GM13976 (cell line): ENCODE results near the gene SMIM21.

Source experiments
- DNase-seq: peaks from one replicate; pipeline ENCODE4 v3.0.0; 2012; ENCODE audit warnings: low spot score
- CTCF ChIP-seq: IDR thresholded peaks from 2 replicates; pipeline ENCODE4 v1.5.1; 2012; ENCODE audit warnings: borderline replicate concordance, mild to moderate bottlenecking; ENCODE audit not compliant: insufficient read depth; ENCODE audit errors: extremely low read depth, missing control alignments, control extremely low read depth
- in situ Hi-C: fragments of 300-500 bp; cut with MboI; formaldehyde crosslinking; loops from one replicate; pipeline ENCODE4 v1.12.0; 2022; ENCODE audit warnings: low sequenced_read_pairs, mixed read lengths, inconsistent platforms; ENCODE audit not compliant: unreplicated experiment

Gene SMIM21

GRCh38 chr18:75454022-75454795, 26.7 kb upstream of the SMIM21 start:
- no peak for DNase-seq
- in situ Hi-C loops, result no loop called here
- TF ChIP-seq CTCF, result no peak

DNA sequence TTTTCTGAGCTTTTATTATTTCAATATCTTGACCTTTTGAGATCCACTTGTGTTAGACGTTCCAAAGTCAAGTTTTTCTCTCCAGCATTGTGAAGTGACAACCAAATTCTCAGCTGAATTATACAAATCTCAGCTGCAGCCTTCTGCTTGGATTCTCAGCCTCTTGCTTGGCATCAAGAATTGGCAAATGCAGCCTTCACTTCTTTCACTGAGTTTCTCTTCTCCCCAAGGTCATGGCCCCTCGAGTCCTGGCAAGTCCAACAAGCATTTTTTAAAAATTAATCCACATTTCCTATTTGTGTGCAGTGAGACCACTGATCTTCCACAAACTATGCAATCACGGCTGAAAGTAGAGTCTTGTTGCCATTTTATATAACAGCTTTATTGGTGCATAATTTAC, 23.4 kb upstream of the SMIM21 start:
- no peak for DNase-seq
- in situ Hi-C loops, result no loop called here
- no peak for TF ChIP-seq CTCF

- in situ Hi-C loops, result no loop called here
- TF ChIP-seq CTCF, result no peak
- no peak for DNase-seq
Measured at GRCh38 chr18:75441896-75442295, 14.4 kb upstream of the SMIM21 start.

- in situ Hi-C loops, result no loop called here
- DNase-seq, result no peak
- no peak for TF ChIP-seq CTCF
Measured at GRCh38 chr18:75439348-75439747, 11.8 kb upstream of the SMIM21 start.

DNA sequence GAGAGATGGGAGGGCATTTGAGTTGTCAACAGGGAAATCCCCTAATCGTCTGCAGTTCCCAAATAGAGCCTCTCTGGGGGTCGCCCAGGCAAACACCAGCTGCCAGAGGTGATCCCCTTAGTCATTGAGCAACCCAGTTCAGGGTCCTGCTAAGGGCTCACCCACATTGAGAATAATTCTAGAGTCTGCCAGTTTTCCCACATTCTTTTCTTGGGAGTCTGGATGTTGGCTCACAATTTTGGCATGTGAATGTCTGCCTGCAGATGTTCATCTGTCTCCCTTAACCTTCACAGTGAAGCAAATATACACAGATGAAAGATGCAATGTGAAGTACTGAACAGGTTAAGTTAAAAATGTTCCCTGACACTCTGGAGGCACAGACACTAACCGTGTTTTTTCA, 11.4 kb upstream of the SMIM21 start:
- in situ Hi-C loops, result no loop called here
- no peak for TF ChIP-seq CTCF
- no peak for DNase-seq

DNA sequence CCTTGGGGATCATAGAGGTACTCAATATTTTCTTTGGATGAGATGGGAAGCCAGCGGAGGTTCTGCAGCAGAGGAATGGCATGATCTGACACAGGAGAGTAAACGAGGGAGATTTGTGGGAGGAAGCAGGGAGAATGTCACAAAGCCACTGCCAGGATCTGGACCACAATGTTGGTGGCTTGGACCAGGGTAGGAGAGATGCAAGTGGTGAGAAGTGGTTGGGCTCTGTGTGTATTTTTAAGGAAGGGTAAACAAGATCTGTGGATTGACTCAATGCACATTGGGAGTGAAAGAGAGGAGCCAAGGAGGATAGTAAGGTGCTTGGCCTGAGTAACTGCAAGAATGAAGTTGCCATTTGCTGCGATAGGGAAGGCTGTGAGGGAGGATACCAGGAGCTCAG, 10.5 kb upstream of the SMIM21 start:
- TF ChIP-seq CTCF, result no peak
- in situ Hi-C loops, result no loop called here
- DNase-seq, result no peak
